GM12878 (cell line): Measurements from ENCODE around the gene ZFAND2B. TPM values are rescaled to one million over a fixed set of nuclear protein-coding genes. Genes with fewer than 3 reads are reported as not detected.

Experiments
- ATAC-seq: fragments of 200-7000 bp; cut with Tn5 transposase; 3 replicates; pipeline ENCODE4 v1.9.1; 2020; ENCODE audit warnings: mild to moderate bottlenecking, moderate library complexity
- BruUV-seq: library from RNA; stranded (reverse); fragments of 400-500 nt; replicated peaks from 2 replicates; lab custom pipeline; 2021; lab: Mats Ljungman, UMichigan
- CTCF ChIA-PET: fragments of 300-600 bp; sonication (Branson Sonifier 250); formaldehyde crosslinking; extraction: SDS; loops from one replicate; lab custom pipeline; 2021; ENCODE audit warnings: inconsistent platforms; lab: Yijun Ruan, JAX
- POLR2A ChIA-PET: fragments of 350-600 bp; formaldehyde crosslinking; extraction: SDS; loops from one replicate; lab custom pipeline; 2021; ENCODE audit warnings: inconsistent platforms; lab: Charles Lee
- RAD21 ChIA-PET: fragments of 300-600 bp; sonication (Branson Sonifier 250); formaldehyde crosslinking; loops from one replicate; lab custom pipeline; 2023; ENCODE audit warnings: antibody characterized with exemption; ENCODE audit not compliant: unreplicated experiment; lab: Charles Lee
- SMC1A ChIA-PET: fragments of 300-600 bp; sonication (Branson Sonifier 250); formaldehyde crosslinking; loops from one replicate; lab custom pipeline; 2023; ENCODE audit not compliant: unreplicated experiment, uncharacterized antibody; lab: Charles Lee
- DNase-seq: peaks from one replicate; pipeline ENCODE4 v3.0.0-alpha.2; 2011; ENCODE audit warnings: low read depth, low spot score
- FAIRE-seq: peaks from 3 replicates; lab custom pipeline; 2011; peaks lifted over from hg19 to GRCh38; lab: Jason Lieb, UNC
- H2AFZ ChIP-seq: 2 replicates; pipeline ENCODE4 v1.6.0; 2011; ENCODE audit warnings: low read depth, low read length, control low read depth; ENCODE audit not compliant: control insufficient read depth
- H3K27ac ChIP-seq: 2 replicates; pipeline ENCODE4 v1.5.1; 2011; ENCODE audit warnings: control low read depth; ENCODE audit not compliant: control insufficient read depth, insufficient read depth
- H3K27me3 ChIP-seq, 2 experiments: replicated peaks in 1 of 2; 2 replicates each; pipeline versions ENCODE4 v1.6.0 to v1.6.1; 2011; ENCODE audit warnings: low read length in 1 of 2; ENCODE audit not compliant: control insufficient read depth in 2 of 2, insufficient read depth in 2 of 2
- H3K36me3 ChIP-seq, 2 experiments: 2 replicates each; pipeline ENCODE4 v1.5.1; 2011; ENCODE audit warnings: low read length in 1 of 2; ENCODE audit not compliant: control insufficient read depth in 2 of 2, insufficient read depth in 2 of 2
- H3K4me1 ChIP-seq: 2 replicates; pipeline ENCODE4 v1.6.1; 2011; ENCODE audit warnings: mild to moderate bottlenecking, low read length, moderate library complexity, mixed read lengths; ENCODE audit not compliant: control insufficient read depth, insufficient read depth
- H3K4me2 ChIP-seq: 2 replicates; pipeline ENCODE4 v1.6.0; 2011; ENCODE audit warnings: control low read depth; ENCODE audit not compliant: control insufficient read depth, insufficient read depth
- H3K4me3 ChIP-seq: fragments of 200-600 bp; sonication (generic); 2 replicates; pipeline ENCODE4 v1.5.1; 2016
- H3K79me2 ChIP-seq: 2 replicates; pipeline ENCODE4 v1.6.0; 2011; ENCODE audit warnings: low read length; ENCODE audit not compliant: control insufficient read depth, insufficient read depth
- H3K9ac ChIP-seq: 2 replicates; pipeline ENCODE4 v1.8.0; 2011; ENCODE audit warnings: low read length, control low read depth, mixed read lengths; ENCODE audit not compliant: control insufficient read depth, insufficient read depth
- H3K9me3 ChIP-seq: replicated peaks from 3 replicates; pipeline ENCODE4 v1.5.1; 2011; ENCODE audit warnings: mild to moderate bottlenecking, low read length; ENCODE audit not compliant: control insufficient read depth, insufficient read depth
- H4K20me1 ChIP-seq: 2 replicates; pipeline ENCODE4 v1.6.0; 2011; ENCODE audit not compliant: control insufficient read depth, insufficient read depth
- ATF3 ChIP-seq: IDR thresholded peaks from 2 replicates; pipeline ENCODE4 v1.6.1; 2011; ENCODE audit warnings: low read depth, mild to moderate bottlenecking, low read length, moderate library complexity, borderline replicate concordance; ENCODE audit errors: extremely low read depth
- ELK1 ChIP-seq: IDR thresholded peaks from 2 replicates; pipeline ENCODE4 v1.6.1; 2012; ENCODE audit warnings: low read depth, low read length, improper control_type of control experiment
- HCFC1 ChIP-seq: fragments of 150-350 bp; IDR thresholded peaks from 2 replicates; pipeline ENCODE4 v1.6.1; 2014; ENCODE audit warnings: low read length
- IRF4 ChIP-seq: IDR thresholded peaks from 2 replicates; pipeline ENCODE4 v1.6.1; 2011; ENCODE audit warnings: low read depth, low read length
- NR2C2 ChIP-seq: IDR thresholded peaks from 2 replicates; pipeline ENCODE4 v1.6.1; 2011; ENCODE audit warnings: borderline replicate concordance, low read depth; ENCODE audit not compliant: control insufficient read depth, insufficient read length
- POLR2AphosphoS5 ChIP-seq: IDR thresholded peaks from 2 replicates; pipeline ENCODE4 v1.6.1; 2011; ENCODE audit warnings: mild to moderate bottlenecking, low read length, inconsistent platforms
- WGBS: methylation state at CpG from one replicate; pipeline ENCODE4 v1.1.6; 2016; ENCODE audit warnings: low lambda C conversion rate; ENCODE audit not compliant: insufficient replicate concordance, insufficient coverage; ENCODE audit errors: missing lambda C conversion rate; 5-methylcytosine and 5-hydroxymethylcytosine counted together
- in situ Hi-C: fragments of 300-500 bp; cut with MboI; formaldehyde crosslinking; loops from 9 replicates; pipeline ENCODE4 v1.14.3; 2018; ENCODE audit warnings: mixed read lengths
- intact Hi-C: fragments of 100-400 bp; cut with micrococcal nuclease; formaldehyde crosslinking; loops from one replicate; pipeline ENCODE4 v1.14.2; 2022; ENCODE audit not compliant: unreplicated experiment
- polyA plus RNA-seq, 11 experiments: library from polyadenylated mRNA; depleted of rRNA in 4 of 11; unstranded in 6 of 11; stranded (reverse) in 5 of 11; fragments of >200 nt; fragmentation: Nextera tagmentation in 4 of 11; fragmentation: Illumina TruSeq in 1 of 11; extraction: Ambion mirVana in 4 of 11; extraction: Trizol in 1 of 11; gene quantifications; 1 replicate in 1 of 11; 2 replicates in 10 of 11; pipeline versions ENCODE4 v1.2.1 to v1.2.3, GENCODE V29; 2011 to 2016; ENCODE audit warnings: inconsistent platforms in 2 of 11, missing spikeins in 2 of 11, low read depth in 1 of 11
- total RNA-seq, 4 experiments: library from RNA; depleted of rRNA in 3 of 4; stranded (reverse); fragments of >200 nt in 3 of 4; fragmentation: Illumina TruSeq in 1 of 4; extraction: Trizol in 1 of 4; gene quantifications; 2 replicates each; pipeline versions ENCODE4 v1.2.1 to v1.2.3, GENCODE V29; 2013 to 2021

ZFAND2B gene
- total and polyA plus RNA-seq, 10 of the 15 experiments (the other 5 are each of a cell fraction or from before 2014, with no cell fraction given), result 5.4 to 28.1 (median 22.4) TPM

GRCh38 chr2:219219784-219220532 lies 13.4 kb downstream of the ZFAND2B start:
- no peak for ATAC-seq
- H4K20me1 ChIP-seq, result no peaks in the 10 kb centered on the region; the same call in 1 of the 2 replicates
- H2AFZ ChIP-seq, result no peak overlapping the region
- no peaks in the 10 kb centered on the region for H3K27me3 ChIP-seq
- H3K4me1 ChIP-seq, result peaks cover 16% of the 10 kb centered on the region
- FAIRE-seq, result no peak
- BruUV-seq, result no TSS peak
- H3K27ac ChIP-seq, result no peak overlapping the region
- H3K4me3 ChIP-seq, result no peak overlapping the region
- H3K4me2 ChIP-seq, result no peak overlapping the region
- POLR2A ChIA-PET, result interaction anchor here (0.7 to 3.8 kb wide), 4 partner anchors 9 to 44 kb away, joined by 3 to 21 read pairs (median 6); partner anchors contain the start of genes CNPPD1, GLB1L and STK16
- CTCF ChIA-PET, result interaction anchor here (0.9 kb wide), 1 partner anchor 26 kb away, joined by 3 read pairs; no protein-coding TSS in a partner anchor
- peaks cover 12 to 32% of the 10 kb centered on the region in 2 experiments for H3K36me3 ChIP-seq
- RAD21 ChIA-PET, result interaction anchor here (0.7 kb wide), 1 partner anchor 56 kb away, joined by 3 read pairs; no protein-coding TSS in a partner anchor
- intact Hi-C loops (loop anchor here (2.0 kb wide), 1 partner anchor 75 kb away; no protein-coding TSS in a partner anchor), in situ Hi-C loops (no loop called here)
- no peak for TF ChIP-seq NR2C2
- no peak for TF ChIP-seq POLR2AphosphoS5
- TF ChIP-seq IRF4, result no peak
- no peak for TF ChIP-seq HCFC1
- no peak for TF ChIP-seq ELK1
- TF ChIP-seq ATF3, result no peak
- DNase-seq, result no peak
- SMC1A ChIA-PET, result interaction anchor here (1.3 to 1.8 kb wide), 4 partner anchors 9 to 62 kb away, joined by 4 to 8 read pairs (median 4); partner anchors contain the start of genes ANKZF1, ATG9A and ZFAND2B
- no peaks in the 10 kb centered on the region for H3K9me3 ChIP-seq
- peaks cover 14% of the 10 kb centered on the region for H3K79me2 ChIP-seq
- H3K9ac ChIP-seq, result no peak overlapping the region
- WGBS, result 93% methylated on average over 18 of the region's 18 CpGs
